GM12864 (cell line): ENCODE results near the gene PRSS23.
"Not testable (repeated sequence)": the region's sequence is repeated elsewhere in the genome, so short reads cannot be mapped to it uniquely, and the experiment has no call there.

Source experiments
- DNase-seq: peaks from one replicate; pipeline ENCODE4 v3.0.0-alpha.2; 2011; ENCODE audit warnings: low read depth
- H3K4me3 ChIP-seq: 2 replicates; pipeline ENCODE4 v1.5.1; 2011; ENCODE audit warnings: mild to moderate bottlenecking, low read depth, low read length, control low read depth
- CTCF ChIP-seq: IDR thresholded peaks from 2 replicates; pipeline ENCODE4 v1.5.1; 2011; ENCODE audit warnings: low read depth, mild to moderate bottlenecking, moderate library complexity, low read length, control low read depth, inconsistent platforms; ENCODE audit errors: missing control alignments

The PRSS23 gene

GRCh38 chr11:86765878-86766277 is 34.5 kb upstream of the PRSS23 start:
- no peak overlapping the region for H3K4me3 ChIP-seq
- TF ChIP-seq CTCF: no peak
- DNase-seq: no peak

GRCh38 chr11:86769219-86769618 is 31.1 kb upstream of the PRSS23 start:
- TF ChIP-seq CTCF: no peak
- no peak overlapping the region for H3K4me3 ChIP-seq
- no peak for DNase-seq

- DNase-seq: not testable (repeated sequence)
Observed at GRCh38 chr11:86770473-86771027, 29.8 kb upstream of the PRSS23 start.

GRCh38 chr11:86772999-86773398 is 27.3 kb upstream of the PRSS23 start:
- TF ChIP-seq CTCF: no peak
- no peak overlapping the region for H3K4me3 ChIP-seq
- DNase-seq: no peak

More at GRCh38 chr11:86770473-86771027, 29.8 kb upstream of the PRSS23 start:
- not testable (repeated sequence) for H3K4me3 ChIP-seq

- no peak for TF ChIP-seq CTCF
- DNase-seq: no peak
- H3K4me3 ChIP-seq: no peak overlapping the region
Observed at GRCh38 chr11:86773513-86774252, 26.7 kb upstream of the PRSS23 start.

GRCh38 chr11:86774417-86774816 is 25.9 kb upstream of the PRSS23 start:
- DNase-seq: no peak
- no peak for TF ChIP-seq CTCF
- H3K4me3 ChIP-seq: no peak overlapping the region

GRCh38 chr11:86775361-86775760 is 25.0 kb upstream of the PRSS23 start:
- H3K4me3 ChIP-seq: no peak overlapping the region
- DNase-seq: no peak
- no peak for TF ChIP-seq CTCF
